Measurements from ENCODE around the gene BCL2L14. TPM values are rescaled to one million over a fixed set of nuclear protein-coding genes. Genes with fewer than 3 reads are reported as not detected.
"Not testable (repeated sequence)": the region's sequence is repeated elsewhere in the genome, so short reads cannot be mapped to it uniquely, and the experiment has no call there.

BCL2L14 gene
- total RNA-seq, 6 experiments from 2014 or later, result not detected

GRCh38 chr12:12097891-12098690 is 27.4 kb downstream of the BCL2L14 start:
- Mint-ChIP-seq H3K4me1 (ENCODE audit: low read depth) (peaks cover 49% of the 10 kb centered on the region), H3K36me3 (ENCODE audit: low read depth) (peaks cover 24% of the 10 kb centered on the region), H3K27me3 (ENCODE audit: insufficient read depth) (no peaks in the 10 kb centered on the region), H3K4me3 (no peak overlapping the region), H3K27ac (no peak overlapping the region), H3K9me3 (no peaks in the 10 kb centered on the region)
- DNase-seq, result no peak
- TF ChIP-seq CTCF (IDR thresholded peaks at IDR 0.05), result no peak

GRCh38 chr12:12098691-12099015 is 27.9 kb downstream of the BCL2L14 start:
- no peaks in the 10 kb centered on the region for H3K9me3 Mint-ChIP-seq
- H3K27ac Mint-ChIP-seq, result no peak overlapping the region
- peaks cover 46% of the 10 kb centered on the region for H3K4me1 Mint-ChIP-seq (ENCODE audit: low read depth)
- no peak for DNase-seq
- H3K4me3 Mint-ChIP-seq, result no peak overlapping the region
- no peaks in the 10 kb centered on the region for H3K27me3 Mint-ChIP-seq (ENCODE audit: insufficient read depth)
- no peak for TF ChIP-seq CTCF (IDR thresholded peaks at IDR 0.05)
- peaks cover 29% of the 10 kb centered on the region for H3K36me3 Mint-ChIP-seq (ENCODE audit: low read depth)

GRCh38 chr12:12099102-12099501 is 28.4 kb downstream of the BCL2L14 start:
- Mint-ChIP-seq H3K4me1 (ENCODE audit: low read depth) (peaks cover 46% of the 10 kb centered on the region), H3K27me3 (ENCODE audit: insufficient read depth) (no peaks in the 10 kb centered on the region), H3K9me3 (no peaks in the 10 kb centered on the region), H3K4me3 (no peak overlapping the region), H3K36me3 (ENCODE audit: low read depth) (peaks cover 30% of the 10 kb centered on the region), H3K27ac (no peak overlapping the region)
- no peak for DNase-seq
- no peak for TF ChIP-seq CTCF (IDR thresholded peaks at IDR 0.05)

GRCh38 chr12:12107678-12108077 is 36.9 kb downstream of the BCL2L14 start:
- H3K4me1 Mint-ChIP-seq (ENCODE audit: low read depth), result peaks cover 11% of the 10 kb centered on the region

GRCh38 chr12:12108441-12109058 is 37.8 kb downstream of the BCL2L14 start:
- Mint-ChIP-seq H3K27me3 (ENCODE audit: insufficient read depth) (0 out of 2 replicates have a peak, but pooled peaks cover 3% of the 10 kb centered on the region), H3K27ac (no peak overlapping the region)
- no peak for TF ChIP-seq CTCF (IDR thresholded peaks at IDR 0.05)

More at GRCh38 chr12:12107678-12108077, 36.9 kb downstream of the BCL2L14 start:
- Mint-ChIP-seq H3K27me3 (ENCODE audit: insufficient read depth) (0 out of 2 replicates have a peak, but pooled peaks cover 1% of the 10 kb centered on the region), H3K36me3 (ENCODE audit: low read depth) (peaks cover 34% of the 10 kb centered on the region), H3K27ac (no peak overlapping the region), H3K4me3 (no peak overlapping the region), H3K9me3 (peaks cover 25% of the 10 kb centered on the region)
- no peak for TF ChIP-seq CTCF (IDR thresholded peaks at IDR 0.05)
- DNase-seq, result no peak

GRCh38 chr12:12110923-12111555 is 40.3 kb downstream of the BCL2L14 start:
- H3K9me3 Mint-ChIP-seq, result peaks cover 25% of the 10 kb centered on the region
- peaks cover 37% of the 10 kb centered on the region for H3K36me3 Mint-ChIP-seq (ENCODE audit: low read depth)
- not testable (repeated sequence) for H3K27me3 Mint-ChIP-seq (ENCODE audit: insufficient read depth); DNase-seq; H3K4me3 Mint-ChIP-seq; H3K27ac Mint-ChIP-seq
- H3K4me1 Mint-ChIP-seq (ENCODE audit: low read depth), result peaks cover 11% of the 10 kb centered on the region

More at GRCh38 chr12:12108441-12109058, 37.8 kb downstream of the BCL2L14 start:
- DNase-seq, result no peak
- Mint-ChIP-seq H3K4me1 (ENCODE audit: low read depth) (peaks cover 11% of the 10 kb centered on the region), H3K9me3 (peaks cover 25% of the 10 kb centered on the region), H3K4me3 (no peak overlapping the region), H3K36me3 (ENCODE audit: low read depth) (peaks cover 38% of the 10 kb centered on the region)
